Effector memory CD8-positive, alpha-beta T cell (primary cell): Measurements from ENCODE around the gene ARMC9.
A peak's percentile ranks its signal among the peaks of the same experiment; 100 is the strongest.
"Not testable (repeated sequence)": the region's sequence is repeated elsewhere in the genome, so short reads cannot be mapped to it uniquely, and the experiment has no call there.

Experiments
- ATAC-seq: fragments of 150-1000 bp; cut with Tn5 transposase; replicated peaks from 2 replicates; pipeline ENCODE4 v1.10.0; 2021; ENCODE audit warnings: mild to moderate bottlenecking, moderate library complexity
- DNase-seq, 3 experiments: peaks; one replicate each; pipeline ENCODE4 v3.0.0; 2021
- H3K27ac Mint-ChIP-seq, 2 donors: one replicate each; pipeline ENCODE4 v1.8.0; 2022; ENCODE audit warnings: mild to moderate bottlenecking in 2 of 2, mixed read lengths in 2 of 2, moderate library complexity in 2 of 2
- H3K27me3 Mint-ChIP-seq, 2 donors: one replicate each; pipeline ENCODE4 v1.8.0; 2022; ENCODE audit warnings: mixed read lengths in 2 of 2
- H3K36me3 Mint-ChIP-seq: one replicate; pipeline ENCODE4 v1.8.0; 2022; ENCODE audit warnings: mild to moderate bottlenecking, moderate library complexity, mixed read lengths; ENCODE audit not compliant: insufficient read depth
- H3K4me1 Mint-ChIP-seq, 2 donors: one replicate each; pipeline ENCODE4 v1.8.0; 2022; ENCODE audit warnings: low read depth in 2 of 2, mixed read lengths in 2 of 2
- H3K4me3 Mint-ChIP-seq, 2 donors: one replicate each; pipeline ENCODE4 v1.8.0; 2022; ENCODE audit warnings: mild to moderate bottlenecking in 2 of 2, mixed read lengths in 2 of 2, moderate library complexity in 2 of 2
- H3K9me3 Mint-ChIP-seq, 2 donors: one replicate each; pipeline ENCODE4 v1.8.0; 2022; ENCODE audit warnings: mixed read lengths in 2 of 2

Gene ARMC9

DNA sequence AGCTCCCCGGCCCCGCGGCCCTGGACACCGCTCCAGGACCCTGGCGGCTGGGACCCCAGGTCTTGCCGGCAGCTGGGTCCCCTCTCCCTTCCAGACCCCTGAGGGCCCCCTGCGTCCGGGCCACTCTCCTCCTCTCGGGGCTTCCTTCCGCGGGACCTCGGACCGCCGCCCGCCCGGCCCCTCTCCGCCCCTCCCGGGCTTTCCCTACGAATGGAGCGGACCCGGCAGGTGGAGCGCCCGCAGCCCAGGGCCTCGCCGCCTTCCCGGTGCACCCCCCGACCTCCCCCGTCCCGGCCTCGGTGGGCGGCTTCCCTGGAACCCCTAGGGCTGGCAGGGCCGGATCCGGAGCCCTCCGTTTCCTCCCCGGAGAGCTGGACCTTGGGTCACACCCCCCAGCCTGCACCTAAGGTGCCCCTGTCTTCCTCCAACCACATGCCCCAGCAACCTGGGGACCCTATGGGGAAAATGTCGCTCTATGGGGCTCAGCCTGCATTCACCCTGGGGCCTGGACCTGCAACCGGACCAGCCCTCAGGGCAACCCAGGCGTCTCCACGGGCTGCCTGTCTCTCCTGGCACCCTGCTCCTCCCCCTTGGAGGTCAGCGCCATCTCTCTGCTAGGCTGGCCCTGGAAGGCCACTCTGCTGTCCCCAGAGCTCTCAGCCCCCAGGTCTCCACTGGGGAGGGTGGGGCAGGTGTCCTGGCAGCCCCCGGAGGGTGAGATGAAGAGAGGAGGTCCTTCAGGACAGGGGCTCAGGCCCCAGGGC lies 197.8 kb downstream of the ARMC9 start:
- peaks cover 18 to 27% of the 10 kb centered on the region in 2 donors for H3K4me1 Mint-ChIP-seq
- peak overlapping the region; percentile 63 to 73 for H3K4me3 Mint-ChIP-seq
- H3K9me3 Mint-ChIP-seq, result no peaks in the 10 kb centered on the region
- H3K27ac Mint-ChIP-seq, result peak overlapping the region in 1 of 2 donors; percentile 68
- H3K27me3 Mint-ChIP-seq, result peaks cover 28 to 61% of the 10 kb centered on the region in 2 donors
- DNase-seq, result no peak
- H3K36me3 Mint-ChIP-seq, result peaks cover 16% of the 10 kb centered on the region
- ATAC-seq, result no peak

DNA sequence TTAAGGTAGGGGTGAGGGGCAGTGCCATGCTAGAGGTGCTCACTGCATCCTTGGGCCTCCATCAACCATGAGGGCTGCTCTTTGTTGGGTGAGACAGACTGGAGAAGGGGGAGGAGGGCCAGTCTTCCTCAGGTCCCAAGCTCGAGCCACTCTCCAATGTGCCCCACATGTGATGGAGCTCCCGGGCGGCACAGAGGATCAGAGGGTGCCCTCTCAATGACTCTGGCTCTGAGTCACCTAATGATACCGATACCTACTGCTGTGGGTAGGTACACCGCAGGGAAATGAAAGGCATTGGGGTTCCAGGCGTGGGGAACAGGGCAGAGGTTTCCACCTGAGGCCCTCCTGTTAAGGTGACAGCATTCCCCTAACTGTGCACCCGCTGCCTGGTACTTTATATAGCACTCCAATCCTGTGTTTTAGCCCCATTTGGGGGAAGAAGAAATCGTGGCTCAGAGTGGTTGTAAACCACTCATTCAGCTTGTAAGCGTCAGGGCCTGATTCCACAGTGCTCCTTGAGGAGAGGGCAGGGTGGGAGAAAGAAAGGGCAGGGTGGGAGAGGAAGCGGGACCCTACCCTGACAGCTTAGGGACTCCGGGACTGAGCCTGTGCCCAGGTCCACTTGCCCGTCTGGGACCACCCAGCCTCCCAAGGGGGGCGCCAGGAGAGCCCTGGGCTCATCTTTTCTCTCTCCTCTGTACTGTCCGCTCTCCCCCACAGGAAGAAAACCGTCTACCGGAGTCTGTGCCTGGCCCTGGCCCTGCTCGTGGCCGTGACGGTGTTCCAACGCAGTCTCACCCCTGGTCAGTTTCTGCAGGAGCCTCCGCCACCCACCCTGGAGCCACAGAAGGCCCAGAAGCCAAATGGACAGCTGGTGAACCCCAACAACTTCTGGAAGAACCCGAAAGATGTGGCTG lies 198.8 kb downstream of the ARMC9 start:
- ATAC-seq (no peak), DNase-seq (no peak)
- Mint-ChIP-seq H3K27me3 (peaks cover 21 to 51% of the 10 kb centered on the region in 2 donors), H3K4me3 (peak overlapping the region; percentile 63 to 73), H3K9me3 (no peaks in the 10 kb centered on the region), H3K27ac (peak overlapping the region in 1 of 2 donors; percentile 68), H3K4me1 (peaks cover 18 to 24% of the 10 kb centered on the region in 2 donors), H3K36me3 (peaks cover 16% of the 10 kb centered on the region)

GRCh38 chr2:231397928-231398294 lies 199.5 kb downstream of the ARMC9 start:
- H3K4me3 Mint-ChIP-seq, result no peak overlapping the region
- H3K9me3 Mint-ChIP-seq, result no peaks in the 10 kb centered on the region
- peaks cover 21 to 44% of the 10 kb centered on the region in 2 donors for H3K27me3 Mint-ChIP-seq
- H3K4me1 Mint-ChIP-seq, result peaks cover 18 to 24% of the 10 kb centered on the region in 2 donors
- H3K27ac Mint-ChIP-seq, result no peak overlapping the region
- ATAC-seq (no peak), DNase-seq (no peak)
- peaks cover 16% of the 10 kb centered on the region for H3K36me3 Mint-ChIP-seq

DNA sequence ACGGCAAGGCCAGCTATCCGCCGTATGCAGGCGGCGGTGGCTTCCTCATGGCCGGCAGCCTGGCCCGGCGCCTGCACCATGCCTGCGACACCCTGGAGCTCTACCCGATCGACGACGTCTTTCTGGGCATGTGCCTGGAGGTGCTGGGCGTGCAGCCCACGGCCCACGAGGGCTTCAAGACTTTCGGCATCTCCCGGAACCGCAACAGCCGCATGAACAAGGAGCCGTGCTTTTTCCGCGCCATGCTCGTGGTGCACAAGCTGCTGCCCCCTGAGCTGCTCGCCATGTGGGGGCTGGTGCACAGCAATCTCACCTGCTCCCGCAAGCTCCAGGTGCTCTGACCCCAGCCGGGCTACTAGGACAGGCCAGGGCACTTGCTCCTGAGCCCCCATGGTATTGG lies 200.2 kb downstream of the ARMC9 start:
- H3K27ac Mint-ChIP-seq, result no peak overlapping the region
- H3K36me3 Mint-ChIP-seq, result peaks cover 13% of the 10 kb centered on the region
- no peak overlapping the region for H3K4me3 Mint-ChIP-seq
- H3K4me1 Mint-ChIP-seq, result peaks cover 11 to 19% of the 10 kb centered on the region in 2 donors
- no peak for ATAC-seq
- H3K9me3 Mint-ChIP-seq, result no peaks in the 10 kb centered on the region
- no peak for DNase-seq
- peaks cover 20 to 38% of the 10 kb centered on the region in 2 donors for H3K27me3 Mint-ChIP-seq

DNA sequence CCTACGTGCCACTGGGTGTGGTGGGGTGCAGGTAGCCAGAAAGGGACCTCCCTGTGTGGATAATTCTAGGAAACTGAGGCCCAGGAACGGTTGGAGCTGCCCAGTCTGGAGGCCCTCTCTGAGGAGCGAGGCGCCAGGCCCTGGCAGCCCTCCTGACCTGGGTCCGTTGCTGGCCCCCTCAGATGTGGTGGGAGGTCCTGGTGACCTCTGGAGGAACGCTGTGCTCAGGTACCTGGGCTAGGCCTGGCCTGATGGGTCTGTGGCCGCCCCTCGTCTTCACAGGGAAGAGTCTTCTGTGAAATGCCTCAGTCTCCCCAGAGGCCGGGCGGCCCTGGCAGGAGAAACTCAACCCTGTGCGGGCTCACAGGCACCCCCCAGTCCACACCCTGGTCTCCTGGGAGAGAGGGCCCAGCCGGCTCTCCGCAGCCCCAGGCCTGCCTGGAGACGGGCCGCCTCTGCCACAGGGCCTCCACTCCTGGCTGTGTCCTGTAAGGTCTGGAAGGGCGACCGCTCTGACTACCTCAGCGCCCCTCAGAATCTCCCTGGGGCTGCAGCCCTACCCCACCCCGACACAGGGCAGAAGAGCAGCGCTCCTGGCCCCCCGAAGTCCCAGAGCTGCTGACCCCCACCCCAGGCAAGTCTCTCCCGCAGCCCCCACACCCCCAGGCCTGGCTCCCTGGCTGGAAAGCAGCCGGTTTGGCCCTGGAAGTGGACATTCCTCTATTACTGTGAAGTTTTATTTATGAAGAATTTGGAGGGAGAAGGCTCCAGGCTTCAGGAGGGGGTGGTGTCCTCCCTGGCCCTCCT lies 200.8 kb downstream of the ARMC9 start:
- Mint-ChIP-seq H3K36me3 (peaks cover 6% of the 10 kb centered on the region), H3K27me3 (peaks cover 17 to 31% of the 10 kb centered on the region in 2 donors), H3K27ac (no peak overlapping the region)

DNA sequence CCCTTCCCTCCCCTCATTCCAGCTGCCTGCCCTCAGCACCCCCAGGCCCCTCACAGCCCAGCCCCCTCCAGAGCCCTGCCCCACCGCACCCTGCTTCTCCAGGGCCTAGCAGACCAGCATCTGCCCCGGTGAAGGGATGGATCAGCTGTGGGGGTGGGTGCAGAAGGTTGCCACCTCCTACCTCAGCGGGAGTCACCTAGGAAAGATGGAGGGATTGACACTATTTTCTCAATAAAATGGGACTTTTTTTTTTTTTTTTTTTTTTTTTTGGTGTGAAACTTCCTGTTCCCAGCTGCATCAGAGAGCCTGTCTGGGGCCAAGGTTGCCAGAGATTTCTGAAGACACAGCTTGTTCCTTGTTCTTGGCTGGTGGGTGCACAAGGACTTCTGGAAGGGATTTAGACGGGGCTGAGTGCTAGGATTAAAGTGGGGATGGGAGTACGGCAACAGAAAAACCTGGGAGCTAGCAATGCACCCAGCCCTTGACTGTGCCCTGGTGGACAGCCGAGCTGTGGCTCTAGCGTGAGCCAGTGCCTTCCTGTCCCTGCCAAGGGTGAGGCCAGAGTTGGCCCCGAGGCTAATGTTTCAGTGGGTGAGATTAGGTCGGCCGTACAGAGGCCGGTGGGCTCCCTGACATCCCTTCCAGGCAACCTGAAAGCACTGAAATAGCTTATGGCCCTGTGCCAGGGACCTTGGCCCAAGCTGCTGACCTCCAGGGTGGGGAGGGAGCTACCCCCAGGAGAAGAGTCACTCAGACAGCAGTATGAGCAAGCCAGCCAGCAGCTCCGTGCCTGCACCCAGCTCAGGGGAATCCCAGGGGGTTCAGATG lies 201.6 kb downstream of the ARMC9 start:
- DNase-seq, result no peak
- no peak for ATAC-seq
- peaks cover 10 to 23% of the 10 kb centered on the region in 2 donors for H3K27me3 Mint-ChIP-seq
- no peak overlapping the region for H3K4me3 Mint-ChIP-seq
- peaks cover 4 to 8% of the 10 kb centered on the region in 2 donors for H3K4me1 Mint-ChIP-seq
- H3K9me3 Mint-ChIP-seq, result no peaks in the 10 kb centered on the region
- no peak overlapping the region for H3K27ac Mint-ChIP-seq
- peaks cover 5% of the 10 kb centered on the region for H3K36me3 Mint-ChIP-seq

More for the DNA sequence above, 200.8 kb downstream of the ARMC9 start:
- Mint-ChIP-seq H3K4me1 (peaks cover 9 to 14% of the 10 kb centered on the region in 2 donors), H3K4me3 (no peak overlapping the region), H3K9me3 (no peaks in the 10 kb centered on the region)
- DNase-seq, result no peak
- no peak for ATAC-seq

- not testable (repeated sequence) for H3K4me1 Mint-ChIP-seq, H3K27ac Mint-ChIP-seq, H3K36me3 Mint-ChIP-seq, H3K4me3 Mint-ChIP-seq, ATAC-seq, DNase-seq, H3K9me3 Mint-ChIP-seq
- H3K27me3 Mint-ChIP-seq, result peaks cover 9 to 20% of the 10 kb centered on the region in 2 donors
Observed at GRCh38 chr2:231400681-231401080, 202.2 kb downstream of the ARMC9 start.

DNA sequence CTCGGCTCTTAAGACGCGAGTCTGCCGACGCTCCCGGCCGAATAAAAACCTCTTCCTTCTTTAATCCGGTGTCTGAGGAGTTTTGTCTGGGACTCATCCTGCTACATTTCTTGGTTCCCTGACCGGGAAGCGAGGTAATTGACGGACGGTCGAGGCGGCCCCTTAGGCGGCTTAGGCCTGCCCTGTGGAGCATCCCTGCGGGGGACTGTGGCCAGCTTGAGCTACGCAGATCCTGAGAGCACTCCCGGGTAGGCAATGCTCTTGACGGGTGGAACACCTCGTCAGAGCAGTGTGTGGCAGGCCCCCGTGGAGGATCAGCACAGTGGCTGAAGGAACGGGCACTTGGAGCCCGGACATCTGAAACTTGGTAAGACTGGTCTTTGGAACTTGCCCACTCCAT lies 202.7 kb downstream of the ARMC9 start:
- not testable (repeated sequence) for H3K27ac Mint-ChIP-seq, H3K36me3 Mint-ChIP-seq, DNase-seq, H3K9me3 Mint-ChIP-seq, ATAC-seq, H3K4me3 Mint-ChIP-seq
- H3K27me3 Mint-ChIP-seq, result peaks cover 9 to 20% of the 10 kb centered on the region in 2 donors
- H3K4me1 Mint-ChIP-seq, result peaks cover 10 to 13% of the 10 kb centered on the region in 2 donors

GRCh38 chr2:231403421-231404182 lies 205.2 kb downstream of the ARMC9 start:
- not testable (repeated sequence) for H3K36me3 Mint-ChIP-seq, H3K27me3 Mint-ChIP-seq, H3K4me1 Mint-ChIP-seq, H3K27ac Mint-ChIP-seq, DNase-seq, ATAC-seq, H3K4me3 Mint-ChIP-seq, H3K9me3 Mint-ChIP-seq

GRCh38 chr2:231404183-231404578 lies 205.8 kb downstream of the ARMC9 start:
- DNase-seq, ATAC-seq, H3K36me3 Mint-ChIP-seq, H3K4me1 Mint-ChIP-seq, H3K9me3 Mint-ChIP-seq, H3K4me3 Mint-ChIP-seq, H3K27ac Mint-ChIP-seq, H3K27me3 Mint-ChIP-seq: not testable (repeated sequence)

- not testable (repeated sequence) for DNase-seq, H3K36me3 Mint-ChIP-seq, H3K4me1 Mint-ChIP-seq, H3K9me3 Mint-ChIP-seq
- peak; percentile 54 for ATAC-seq
- Mint-ChIP-seq H3K27ac (peak overlapping the region in 1 of 2 donors; percentile 33), H3K27me3 (peaks cover 13 to 26% of the 10 kb centered on the region in 2 donors), H3K4me3 (peak overlapping the region; percentile 23 to 45)
Observed at GRCh38 chr2:231405601-231406367, 207.4 kb downstream of the ARMC9 start.
